HG02852 (cell line): ENCODE measurements around the gene POGZ.

Experiments
- ATAC-seq: cut with Tn5 transposase; IDR thresholded peaks from one replicate; pipeline ENCODE4 v1.9.1; 2021; ENCODE audit warnings: mild to moderate bottlenecking, moderate library complexity; ENCODE audit not compliant: unreplicated experiment

POGZ gene

GRCh38 chr1:151459331-151460046, at the start of gene POGZ:
POGZ (minus strand) TSS chr1:151459494; CDS start chr1:151442204, 17,290 bp downstream.
- ATAC-seq = peak; percentile 75

- ATAC-seq = no peak
Observed at GRCh38 chr1:151508833-151509232, 49.5 kb upstream of the POGZ start.

GRCh38 chr1:151504759-151505158, 45.5 kb upstream of the POGZ start:
- no peak for ATAC-seq

- ATAC-seq = no peak
Observed at GRCh38 chr1:151504252-151504651, 45.0 kb upstream of the POGZ start.

GRCh38 chr1:151502859-151503780, 43.8 kb upstream of the POGZ start:
- no peak for ATAC-seq

- ATAC-seq = no peak
Observed at GRCh38 chr1:151502035-151502700, 42.9 kb upstream of the POGZ start.

- no peak for ATAC-seq
Observed at GRCh38 chr1:151501474-151501873, 42.2 kb upstream of the POGZ start.

- no peak for ATAC-seq
Observed at GRCh38 chr1:151499930-151500329, 40.6 kb upstream of the POGZ start.

- ATAC-seq = no peak
Observed at GRCh38 chr1:151499365-151499764, 40.1 kb upstream of the POGZ start.

GRCh38 chr1:151495316-151495715, 36.0 kb upstream of the POGZ start:
- no peak for ATAC-seq

- ATAC-seq = no peak
Observed at GRCh38 chr1:151494741-151495281, 35.5 kb upstream of the POGZ start.

GRCh38 chr1:151493042-151493441, 33.7 kb upstream of the POGZ start:
- ATAC-seq = no peak

GRCh38 chr1:151492120-151492519, 32.8 kb upstream of the POGZ start:
- no peak for ATAC-seq

GRCh38 chr1:151491641-151492040, 32.3 kb upstream of the POGZ start:
- ATAC-seq = no peak

- ATAC-seq = no peak
Observed at GRCh38 chr1:151486557-151486956, 27.3 kb upstream of the POGZ start.

GRCh38 chr1:151485685-151486255, 26.5 kb upstream of the POGZ start:
- ATAC-seq = no peak

GRCh38 chr1:151482017-151482416, 22.7 kb upstream of the POGZ start:
- ATAC-seq = no peak

GRCh38 chr1:151479462-151479861, 20.2 kb upstream of the POGZ start:
- no peak for ATAC-seq

- no peak for ATAC-seq
Observed at GRCh38 chr1:151478923-151479322, 19.6 kb upstream of the POGZ start.

- no peak for ATAC-seq
Observed at GRCh38 chr1:151478140-151478812, 19.0 kb upstream of the POGZ start.
